SK-N-MC (cell line): ENCODE results near the gene ZNF346.

Source experiments
- DNase-seq: peaks from one replicate; pipeline ENCODE4 v3.0.0-alpha.2; 2011; ENCODE audit warnings: low read depth, low spot score
- H3K27ac ChIP-seq: fragments of 200-600 bp; sonication (generic); 2 replicates; pipeline ENCODE4 v1.5.1; 2016; ENCODE audit warnings: mixed run types
- H3K36me3 ChIP-seq: fragments of 200-600 bp; sonication (generic); 2 replicates; pipeline ENCODE4 v1.6.1; 2017; ENCODE audit warnings: antibody characterized with exemption, low read length, mixed read lengths; ENCODE audit not compliant: insufficient read depth
- H3K4me3 ChIP-seq: fragments of 200-600 bp; sonication (generic); 2 replicates; pipeline ENCODE4 v1.5.1; 2016
- H3K9ac ChIP-seq: fragments of 200-600 bp; sonication (generic); 2 replicates; pipeline ENCODE4 v1.8.0; 2017; ENCODE audit warnings: mixed run types, mixed read lengths; ENCODE audit not compliant: insufficient read length
- H3K9me3 ChIP-seq: fragments of 200-600 bp; sonication (generic); 2 replicates; pipeline ENCODE4 v1.6.1; 2017; ENCODE audit warnings: low read depth, mild to moderate bottlenecking, antibody characterized with exemption, low read length, moderate library complexity, mixed read lengths
- EZH2 ChIP-seq: fragments of 200-600 bp; sonication (generic); IDR thresholded peaks from one replicate; pipeline ENCODE4 v1.6.1; 2017; ENCODE audit warnings: antibody characterized with exemption
- FOXP2 ChIP-seq: optimal IDR thresholded peaks from 2 replicates; pipeline ENCODE3; 2011; ENCODE audit warnings: mild to moderate bottlenecking, moderate library complexity; ENCODE audit not compliant: insufficient read depth; ENCODE audit errors: extremely low read length, control extremely low read depth
- POLR2AphosphoS5 ChIP-seq: IDR thresholded peaks from 2 replicates; pipeline ENCODE4 v1.6.1; 2012; ENCODE audit warnings: mild to moderate bottlenecking, low read depth, low read length, borderline replicate concordance

Gene ZNF346

DNA sequence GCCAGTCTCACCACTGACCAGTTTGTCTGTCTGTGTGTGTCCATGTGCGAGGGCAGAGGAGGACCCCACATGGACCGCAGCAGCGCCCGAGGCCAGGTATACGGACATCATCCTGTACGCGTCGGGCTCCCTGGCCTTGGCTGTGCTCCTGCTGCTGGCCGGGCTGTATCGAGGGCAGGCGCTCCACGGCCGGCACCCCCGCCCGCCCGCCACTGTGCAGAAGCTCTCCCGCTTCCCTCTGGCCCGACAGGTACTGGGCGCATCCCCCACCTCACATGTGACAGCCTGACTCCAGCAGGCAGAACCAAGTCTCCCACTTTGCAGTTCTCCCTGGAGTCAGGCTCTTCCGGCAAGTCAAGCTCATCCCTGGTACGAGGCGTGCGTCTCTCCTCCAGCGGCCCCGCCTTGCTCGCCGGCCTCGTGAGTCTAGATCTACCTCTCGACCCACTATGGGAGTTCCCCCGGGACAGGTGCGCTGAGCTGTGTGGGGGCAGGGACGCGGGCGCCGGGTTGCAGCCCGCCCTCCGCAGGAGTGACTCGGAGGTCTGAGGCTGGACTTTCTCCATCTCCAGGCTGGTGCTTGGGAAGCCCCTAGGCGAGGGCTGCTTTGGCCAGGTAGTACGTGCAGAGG, 70.7 kb downstream of the ZNF346 start:
- H3K27ac ChIP-seq, result no peak overlapping the region
- H3K9me3 ChIP-seq, result no peaks in the 10 kb centered on the region
- H3K36me3 ChIP-seq, result no peaks in the 10 kb centered on the region
- no peak overlapping the region for H3K4me3 ChIP-seq
- DNase-seq, result no peak
- H3K9ac ChIP-seq, result no peak overlapping the region
- TF ChIP-seq EZH2, result no peak
- no peak for TF ChIP-seq FOXP2
- no peak for TF ChIP-seq POLR2AphosphoS5

DNA sequence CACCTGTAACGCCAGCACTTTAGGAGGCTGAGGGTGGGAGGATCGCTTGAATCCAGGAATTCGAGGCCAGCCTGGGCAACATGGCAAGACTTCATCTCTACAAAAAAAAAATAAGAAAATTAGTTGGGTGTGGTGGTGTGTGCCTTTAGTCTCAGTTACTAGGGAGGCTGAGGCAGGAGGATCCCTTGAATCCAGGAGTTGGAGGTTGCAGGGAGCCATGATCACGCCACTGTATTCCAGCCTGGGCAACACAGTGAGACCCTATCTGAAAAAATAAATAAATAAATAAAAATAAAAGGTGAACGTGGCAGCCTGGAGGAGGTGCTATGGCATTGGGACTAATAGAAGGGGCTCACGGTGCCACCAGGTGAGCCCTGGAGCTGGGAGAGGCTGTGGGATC, 71.3 kb downstream of the ZNF346 start:
- Histone ChIP-seq H3K27ac (no peak overlapping the region), H3K36me3 (no peaks in the 10 kb centered on the region), H3K9me3 (no peaks in the 10 kb centered on the region), H3K4me3 (no peak overlapping the region), H3K9ac (no peak overlapping the region)
- no peak for DNase-seq
- TF ChIP-seq POLR2AphosphoS5 (no peak), EZH2 (no peak), FOXP2 (no peak)

DNA sequence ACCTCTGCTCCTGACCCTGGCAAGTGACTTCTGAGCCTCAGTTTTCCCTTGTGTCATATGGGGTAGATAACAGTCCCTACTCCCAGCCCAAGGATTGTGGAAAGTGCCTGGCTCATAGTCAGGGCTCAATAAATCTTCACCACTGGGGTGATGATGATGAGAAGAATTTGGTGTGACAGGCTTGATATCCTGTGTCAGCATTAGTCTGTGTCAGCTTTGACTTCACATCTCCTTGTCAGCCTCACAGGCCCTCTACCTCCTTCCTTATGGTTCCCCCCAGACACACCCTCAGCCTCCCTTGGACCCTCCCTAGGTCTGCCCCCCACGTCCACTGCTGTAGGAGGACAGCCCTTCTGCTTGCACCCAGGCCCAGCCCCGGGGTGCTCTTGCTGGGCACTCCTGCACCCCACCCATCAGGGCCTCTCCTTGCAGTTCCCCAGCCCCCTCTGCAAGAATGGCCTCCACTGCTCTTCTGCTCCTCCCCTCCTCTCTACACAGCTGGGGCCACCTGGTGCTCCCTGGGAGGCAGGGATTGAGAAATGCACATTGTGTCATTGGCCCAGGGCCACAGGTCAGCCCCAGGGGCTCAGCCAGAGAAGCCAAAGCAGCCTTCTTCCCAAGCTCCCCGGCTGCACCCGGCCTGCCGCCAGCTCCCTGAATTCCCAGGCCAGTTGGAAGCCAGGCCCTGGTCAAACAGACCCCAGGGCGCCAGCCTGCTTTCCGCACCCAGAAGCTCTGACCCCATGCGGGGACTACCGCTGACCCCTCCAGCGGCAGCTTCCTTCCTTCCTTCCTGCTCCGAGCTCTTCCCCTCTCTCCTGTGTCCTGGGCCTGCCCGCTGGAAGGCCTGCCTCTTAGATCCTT, 72.0 kb downstream of the ZNF346 start:
- Histone ChIP-seq H3K4me3 (no peak overlapping the region), H3K36me3 (no peaks in the 10 kb centered on the region), H3K9me3 (no peaks in the 10 kb centered on the region), H3K27ac (no peak overlapping the region), H3K9ac (no peak overlapping the region)
- no peak for DNase-seq
- TF ChIP-seq EZH2, result no peak
- no peak for TF ChIP-seq FOXP2
- TF ChIP-seq POLR2AphosphoS5, result no peak

DNA sequence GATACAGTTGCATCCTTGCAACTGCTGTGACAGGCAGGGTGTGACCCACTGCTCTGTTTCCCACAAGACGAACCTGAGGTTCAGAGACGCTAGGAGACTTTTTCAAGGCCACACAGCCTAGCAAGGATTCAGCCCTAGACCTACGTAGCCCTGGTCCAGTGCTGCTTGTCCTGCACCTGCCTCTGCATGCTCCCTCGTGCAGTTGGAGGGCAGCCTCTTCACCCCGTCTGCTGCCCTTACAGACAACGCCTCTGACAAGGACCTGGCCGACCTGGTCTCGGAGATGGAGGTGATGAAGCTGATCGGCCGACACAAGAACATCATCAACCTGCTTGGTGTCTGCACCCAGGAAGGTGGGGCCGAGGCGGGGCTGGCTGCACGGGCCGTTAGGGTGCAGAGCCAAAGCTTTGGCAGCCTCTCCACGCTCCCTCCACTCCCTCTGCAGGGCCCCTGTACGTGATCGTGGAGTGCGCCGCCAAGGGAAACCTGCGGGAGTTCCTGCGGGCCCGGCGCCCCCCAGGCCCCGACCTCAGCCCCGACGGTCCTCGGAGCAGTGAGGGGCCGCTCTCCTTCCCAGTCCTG, 72.7 kb downstream of the ZNF346 start:
- Histone ChIP-seq H3K27ac (no peak overlapping the region), H3K9ac (no peak overlapping the region), H3K36me3 (no peaks in the 10 kb centered on the region), H3K9me3 (no peaks in the 10 kb centered on the region), H3K4me3 (no peak overlapping the region)
- DNase-seq, result no peak
- TF ChIP-seq EZH2 (no peak), POLR2AphosphoS5 (no peak), FOXP2 (no peak)

DNA sequence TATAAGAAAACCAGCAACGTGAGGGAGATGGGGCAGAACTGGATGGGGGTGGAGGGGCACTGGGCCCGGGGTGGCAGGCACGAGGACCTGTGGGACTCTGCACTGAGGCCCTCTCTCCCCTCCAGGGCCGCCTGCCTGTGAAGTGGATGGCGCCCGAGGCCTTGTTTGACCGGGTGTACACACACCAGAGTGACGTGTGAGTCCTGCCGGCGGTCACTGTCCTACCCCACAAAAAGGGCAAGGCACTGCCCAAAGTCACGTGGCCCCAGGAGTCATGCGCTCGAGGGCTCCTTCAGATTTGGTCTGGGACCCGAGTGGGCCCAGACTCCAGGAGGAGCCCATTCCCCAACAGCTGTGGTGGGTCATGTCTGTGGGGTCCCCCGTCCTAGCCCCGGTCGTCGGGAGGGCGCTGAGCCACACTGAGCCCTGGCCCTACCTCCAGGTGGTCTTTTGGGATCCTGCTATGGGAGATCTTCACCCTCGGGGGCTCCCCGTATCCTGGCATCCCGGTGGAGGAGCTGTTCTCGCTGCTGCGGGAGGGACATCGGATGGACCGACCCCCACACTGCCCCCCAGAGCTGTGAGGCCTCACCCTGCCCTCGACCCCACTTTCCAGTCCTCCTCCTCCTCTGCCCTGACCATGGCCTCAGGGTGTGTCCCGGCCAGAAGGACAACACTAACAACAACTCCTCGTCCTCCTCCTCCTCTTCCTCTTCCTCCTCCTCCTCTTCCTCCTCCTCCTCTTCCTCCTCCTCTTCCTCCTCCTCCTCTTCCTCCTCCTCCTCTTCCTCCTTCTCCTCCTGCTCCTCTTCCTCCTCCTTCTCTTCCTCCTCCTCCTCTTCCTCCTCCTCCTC, 73.9 kb downstream of the ZNF346 start:
- Histone ChIP-seq H3K36me3 (no peaks in the 10 kb centered on the region), H3K4me3 (no peak overlapping the region), H3K9me3 (no peaks in the 10 kb centered on the region), H3K9ac (no peak overlapping the region), H3K27ac (no peak overlapping the region)
- DNase-seq, result no peak
- TF ChIP-seq FOXP2 (no peak), POLR2AphosphoS5 (no peak), EZH2 (no peak)

DNA sequence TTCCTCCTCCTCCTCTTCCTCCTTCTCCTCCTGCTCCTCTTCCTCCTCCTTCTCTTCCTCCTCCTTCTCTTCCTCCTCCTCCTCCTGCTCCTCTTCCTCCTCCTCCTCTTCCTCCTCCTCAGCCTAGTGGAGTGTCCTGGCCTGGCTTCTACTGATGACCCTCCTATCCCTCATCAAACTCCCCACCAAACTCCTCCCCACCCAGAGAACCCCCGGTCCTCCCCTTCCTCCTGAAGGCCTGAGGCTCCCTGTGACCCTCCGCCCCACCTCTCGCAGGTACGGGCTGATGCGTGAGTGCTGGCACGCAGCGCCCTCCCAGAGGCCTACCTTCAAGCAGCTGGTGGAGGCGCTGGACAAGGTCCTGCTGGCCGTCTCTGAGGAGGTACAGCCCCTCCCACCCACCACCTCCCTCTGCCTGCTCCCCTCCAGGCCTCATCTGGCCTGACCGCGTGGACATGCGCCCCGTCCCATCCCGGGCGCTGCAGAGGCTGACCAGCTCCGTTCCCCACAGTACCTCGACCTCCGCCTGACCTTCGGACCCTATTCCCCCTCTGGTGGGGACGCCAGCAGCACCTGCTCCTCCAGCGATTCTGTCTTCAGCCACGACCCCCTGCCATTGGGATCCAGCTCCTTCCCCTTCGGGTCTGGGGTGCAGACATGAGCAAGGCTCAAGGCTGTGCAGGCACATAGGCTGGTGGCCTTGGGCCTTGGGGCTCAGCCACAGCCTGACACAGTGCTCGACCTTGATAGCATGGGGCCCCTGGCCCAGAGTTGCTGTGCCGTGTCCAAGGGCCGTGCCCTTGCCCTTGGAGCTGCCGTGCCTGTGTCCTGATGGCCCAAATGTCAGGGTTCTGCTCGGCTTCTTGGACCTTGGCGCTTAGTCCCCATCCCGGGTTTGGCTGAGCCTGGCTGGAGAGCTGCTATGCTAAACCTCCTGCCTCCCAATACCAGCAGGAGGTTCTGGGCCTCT, 74.8 kb downstream of the ZNF346 start:
- Histone ChIP-seq H3K27ac (no peak overlapping the region), H3K4me3 (no peak overlapping the region), H3K9me3 (no peaks in the 10 kb centered on the region), H3K36me3 (no peaks in the 10 kb centered on the region), H3K9ac (no peak overlapping the region)
- TF ChIP-seq EZH2, result no peak
- TF ChIP-seq FOXP2, result no peak
- TF ChIP-seq POLR2AphosphoS5, result no peak
- no peak for DNase-seq

DNA sequence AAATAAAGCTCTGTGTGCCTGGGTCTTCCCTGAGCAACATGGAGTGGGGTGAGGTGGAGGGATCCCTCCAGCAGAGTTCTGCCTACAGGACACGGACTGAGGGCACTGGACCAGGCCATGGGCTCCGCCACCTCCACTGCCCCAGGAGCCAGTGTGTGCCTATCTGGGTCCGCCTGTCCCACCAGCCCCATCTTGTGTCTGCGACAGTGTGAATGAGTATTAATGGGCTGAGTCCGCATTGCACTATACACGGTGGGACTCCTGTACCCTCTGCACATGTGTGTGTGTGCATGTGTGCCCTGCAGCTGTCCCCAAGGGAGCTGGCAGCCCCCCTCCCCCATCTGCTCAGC, 75.6 kb downstream of the ZNF346 start:
- Histone ChIP-seq H3K4me3 (no peak overlapping the region), H3K36me3 (no peaks in the 10 kb centered on the region), H3K27ac (no peak overlapping the region), H3K9me3 (no peaks in the 10 kb centered on the region), H3K9ac (no peak overlapping the region)
- TF ChIP-seq FOXP2 (no peak), POLR2AphosphoS5 (no peak), EZH2 (no peak)
- no peak for DNase-seq
